SKM-1 (cell line): ENCODE data around the gene RGL4.

ENCODE experiments used
- DNase-seq: peaks from one replicate; lab custom pipeline; 2025; ENCODE audit not compliant: unreplicated experiment; lab: John Stamatoyannopoulos, UW

Gene RGL4

GRCh38 chr22:23697031-23697970, 6.5 kb downstream of the RGL4 start:
- no peak for DNase-seq

GRCh38 chr22:23698094-23698493, 7.3 kb downstream of the RGL4 start:
- DNase-seq, result peak; percentile 2

DNA sequence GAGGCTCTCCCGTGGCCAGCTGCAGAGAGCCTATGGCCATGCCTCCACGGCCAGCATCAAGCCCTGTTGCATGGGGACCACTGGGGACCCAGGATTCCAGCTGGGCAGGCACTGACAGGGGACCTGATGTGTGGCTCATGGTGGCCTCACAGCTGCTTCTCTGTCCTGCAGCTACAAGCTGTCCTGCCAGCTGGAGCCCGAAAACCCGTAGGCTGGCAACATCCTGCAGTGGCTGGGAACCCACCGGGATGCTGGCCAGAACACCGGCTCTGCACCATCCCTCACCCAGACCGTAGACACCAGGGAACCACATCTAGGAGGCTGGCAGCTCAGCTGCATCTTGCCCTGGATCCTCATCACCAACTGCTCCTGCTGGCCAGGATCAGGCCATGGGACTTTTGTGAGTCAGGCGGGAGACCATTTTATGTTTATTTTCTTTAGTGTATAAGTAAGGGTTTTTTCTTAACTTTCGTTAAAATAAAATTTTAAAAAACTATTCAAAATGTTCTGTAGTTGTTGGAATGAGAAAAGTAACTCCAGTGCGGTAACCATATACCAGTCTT, 7.9 kb downstream of the RGL4 start:
- no peak for DNase-seq

GRCh38 chr22:23700706-23701105, 9.9 kb downstream of the RGL4 start:
- no peak for DNase-seq

- no peak for DNase-seq
Observed at GRCh38 chr22:23704062-23704461, 13.2 kb downstream of the RGL4 start.

- DNase-seq, result no peak
Observed at GRCh38 chr22:23704829-23705228, 14.0 kb downstream of the RGL4 start.

- DNase-seq, result no peak
Observed at GRCh38 chr22:23705358-23705757, 14.5 kb downstream of the RGL4 start.

GRCh38 chr22:23708270-23708669, 17.5 kb downstream of the RGL4 start:
- no peak for DNase-seq

GRCh38 chr22:23709107-23709506, 18.3 kb downstream of the RGL4 start:
- no peak for DNase-seq

DNA sequence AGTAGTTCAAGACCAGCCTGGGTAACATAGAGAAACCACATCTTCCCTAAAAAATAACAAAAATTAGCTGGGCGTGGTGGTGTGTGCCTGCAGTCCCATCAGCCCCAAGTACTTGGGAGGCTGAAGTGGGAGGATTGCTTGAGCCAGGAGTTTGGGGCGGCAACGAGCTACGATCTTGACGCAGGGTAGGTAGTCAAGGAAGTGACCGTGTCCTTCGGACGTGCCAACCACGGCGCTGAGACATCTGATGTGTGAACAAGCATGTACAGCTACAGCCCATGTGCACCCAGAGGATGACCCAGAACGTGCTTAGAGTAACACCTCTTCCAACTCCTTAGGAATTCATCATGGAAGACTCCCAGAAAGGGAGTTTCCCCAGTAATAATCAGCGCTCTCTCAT, 21.4 kb downstream of the RGL4 start:
- no peak for DNase-seq

DNA sequence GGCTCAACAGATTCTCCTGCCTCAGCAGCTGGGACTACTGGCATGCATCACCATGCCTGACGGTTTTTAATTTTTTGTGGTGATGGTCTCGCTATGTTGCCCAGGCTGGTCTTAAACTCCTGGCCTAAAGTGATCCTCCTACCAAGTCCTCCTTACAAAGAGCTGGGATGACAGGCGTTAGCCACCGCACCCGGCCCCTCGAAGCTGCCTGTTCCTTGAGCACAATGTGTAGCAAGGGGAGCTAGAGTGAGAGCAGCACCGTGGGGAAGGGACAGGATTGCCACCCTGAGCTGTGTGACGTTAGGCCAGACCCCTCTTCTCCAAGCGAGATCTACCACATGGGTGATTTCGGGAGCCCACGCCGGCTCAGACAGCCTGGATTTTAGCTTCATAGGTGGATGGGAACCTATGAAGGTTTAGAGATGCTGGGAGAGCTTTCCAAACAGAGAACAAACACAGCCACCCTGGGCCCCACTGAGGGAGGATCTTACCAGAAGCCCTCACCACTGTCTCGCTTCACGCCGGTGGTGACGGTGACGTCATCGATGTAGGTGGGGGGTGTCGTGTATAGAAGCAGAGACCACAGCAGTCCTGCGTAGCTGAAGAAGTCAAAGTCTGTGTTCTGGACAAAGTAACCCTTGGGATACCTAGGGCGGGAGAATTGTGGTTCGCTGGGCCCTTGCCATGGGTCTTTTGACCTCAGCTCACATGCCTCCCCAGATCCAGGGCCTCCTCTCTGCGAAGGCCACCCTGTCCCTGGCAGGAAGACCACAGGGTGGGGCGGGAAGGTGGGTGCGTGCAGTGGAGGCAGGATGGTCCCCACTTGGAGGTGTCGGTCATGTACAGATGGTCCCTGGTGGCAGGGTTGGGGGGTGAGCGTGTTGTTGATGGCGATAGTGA, 23.1 kb downstream of the RGL4 start:
- no peak for DNase-seq

DNA sequence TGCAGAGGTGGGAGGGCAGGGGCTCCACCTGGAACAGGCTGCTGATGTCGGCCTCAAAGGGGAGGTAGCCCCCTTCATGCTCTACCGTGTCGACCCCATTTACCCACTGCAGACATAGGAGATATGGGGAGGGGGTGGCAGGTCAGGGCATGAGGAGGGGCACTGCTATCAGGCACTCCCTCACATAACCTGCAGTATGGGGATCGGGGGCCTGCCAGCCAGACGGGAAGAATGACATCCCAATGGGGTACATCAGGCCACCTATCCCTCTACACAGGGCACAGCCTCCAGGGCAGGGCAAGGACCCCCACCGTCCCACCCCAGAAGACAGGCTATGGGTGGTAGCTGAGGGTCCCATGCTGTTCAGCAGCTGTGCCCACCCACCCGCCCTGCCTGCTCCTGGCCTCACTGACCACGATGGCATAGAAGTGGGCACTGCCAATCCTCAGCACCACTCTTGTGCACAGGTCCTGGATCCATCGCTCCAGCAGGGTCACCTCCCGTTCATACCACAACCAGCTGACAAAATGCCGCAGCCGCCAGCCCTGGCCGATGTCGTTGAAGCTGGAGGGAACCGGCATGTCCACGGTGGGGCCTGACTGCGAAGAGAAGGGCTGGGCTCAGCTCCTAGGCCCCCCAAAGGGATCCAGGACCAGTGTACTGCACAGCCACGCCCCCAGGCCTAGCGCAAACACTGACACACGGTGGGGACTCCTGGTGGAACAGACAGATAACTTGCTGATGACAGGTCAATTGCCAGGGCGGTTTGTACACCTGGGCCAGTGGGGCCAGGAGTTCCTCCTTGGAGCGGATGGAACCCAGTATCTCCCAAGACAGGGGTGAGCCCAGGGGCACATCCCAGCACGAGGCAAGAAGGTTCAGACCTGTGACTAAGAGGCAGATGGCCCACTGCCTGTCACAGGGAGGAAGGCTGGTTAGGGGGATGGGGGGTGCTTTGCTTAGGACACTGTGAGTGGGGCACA, 24.1 kb downstream of the RGL4 start:
- no peak for DNase-seq

- peak; percentile 26 for DNase-seq
Observed at GRCh38 chr22:23715806-23716375, 25.1 kb downstream of the RGL4 start.

- DNase-seq, result peak; percentile 79
Observed at GRCh38 chr22:23716811-23717801, 26.3 kb downstream of the RGL4 start.

GRCh38 chr22:23718371-23719165, 27.8 kb downstream of the RGL4 start:
- DNase-seq, result no peak

DNA sequence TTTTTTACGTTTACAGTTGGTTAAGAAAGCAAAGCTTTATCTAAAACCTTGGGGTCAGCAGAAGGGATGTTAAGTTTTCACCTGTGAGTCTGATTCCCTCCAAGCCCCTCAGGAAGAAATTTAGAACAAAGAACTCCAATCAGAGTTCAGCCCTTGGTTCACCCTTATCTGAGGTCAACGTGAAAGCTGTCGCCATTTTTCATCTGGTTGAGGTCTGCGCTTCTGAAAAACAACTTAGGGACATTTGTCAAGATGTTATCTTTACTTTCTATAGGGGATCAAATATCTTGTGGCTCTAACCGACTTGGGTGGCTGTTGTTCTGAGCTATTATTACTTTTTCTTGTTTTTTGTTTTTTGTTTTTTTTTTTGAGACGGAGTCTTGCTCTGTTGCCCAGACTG, 30.0 kb downstream of the RGL4 start:
- DNase-seq, result no peak

- no peak for DNase-seq
Observed at GRCh38 chr22:23722160-23722559, 31.3 kb downstream of the RGL4 start.

DNA sequence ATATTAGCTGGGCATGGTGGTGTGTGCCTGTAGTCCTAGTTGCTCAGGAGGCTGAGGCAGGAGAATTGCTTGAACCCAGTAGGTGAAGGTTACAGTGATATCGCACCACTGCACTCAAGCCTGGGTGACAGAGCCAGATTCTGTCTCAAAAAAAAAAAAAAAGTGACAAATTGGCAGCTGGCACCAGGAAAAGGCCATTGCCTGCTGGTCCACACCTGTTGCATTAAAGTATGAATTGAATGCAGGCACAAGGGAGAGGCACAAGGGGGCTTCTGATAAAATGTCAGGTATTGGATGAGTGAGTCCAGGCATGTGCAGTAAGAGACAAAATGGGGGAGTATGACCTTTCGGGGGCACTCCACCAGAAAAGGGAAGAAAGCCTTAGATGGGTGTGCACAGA, 31.9 kb downstream of the RGL4 start:
- no peak for DNase-seq
